Endodermal cell (in vitro differentiated cells): ENCODE results near the gene NEO1. TPM values are rescaled to one million over a fixed set of nuclear protein-coding genes. Genes with fewer than 3 reads are reported as not detected.

Source experiments
- DNase-seq: peaks from one replicate; pipeline ENCODE4 v3.0.0-alpha.2; 2017
- H3K27ac ChIP-seq: 2 replicates; pipeline ENCODE4 v1.5.1; 2013; ENCODE audit warnings: mild to moderate bottlenecking, low read depth, low read length, moderate library complexity
- H3K27me3 ChIP-seq: 2 replicates; pipeline ENCODE4 v1.6.1; 2013; ENCODE audit warnings: mild to moderate bottlenecking, low read length, moderate library complexity; ENCODE audit not compliant: insufficient read depth, control insufficient read depth, poor library complexity, severe bottlenecking
- H3K36me3 ChIP-seq: 2 replicates; pipeline ENCODE4 v1.7.0; 2013; ENCODE audit warnings: mild to moderate bottlenecking, low read length, moderate library complexity; ENCODE audit not compliant: control insufficient read depth, insufficient read depth
- H3K4me1 ChIP-seq: one replicate; pipeline ENCODE4 v1.7.0; 2013; ENCODE audit warnings: low read length; ENCODE audit not compliant: control insufficient read depth, insufficient read depth
- H3K4me3 ChIP-seq: 2 replicates; pipeline ENCODE4 v1.5.1; 2013; ENCODE audit warnings: mild to moderate bottlenecking, low read length, moderate library complexity
- H3K9ac ChIP-seq: 2 replicates; pipeline ENCODE4 v1.6.1; 2013; ENCODE audit warnings: mild to moderate bottlenecking, low read length, moderate library complexity; ENCODE audit not compliant: poor library complexity, severe bottlenecking; ENCODE audit errors: extremely low read depth
- H3K9me3 ChIP-seq: 2 replicates; pipeline ENCODE4 v1.6.1; 2013; ENCODE audit warnings: mild to moderate bottlenecking, low read length, moderate library complexity; ENCODE audit not compliant: control insufficient read depth
- H3K27ac Mint-ChIP-seq: 2 replicates; pipeline ENCODE4 v1.8.0; 2020; ENCODE audit warnings: mixed read lengths
- H3K27me3 Mint-ChIP-seq: 2 replicates; pipeline ENCODE4 v1.8.0; 2021; ENCODE audit warnings: mild to moderate bottlenecking, mixed read lengths; ENCODE audit not compliant: insufficient read depth
- H3K36me3 Mint-ChIP-seq: 2 replicates; pipeline ENCODE4 v1.8.0; 2020; ENCODE audit warnings: low read depth, mixed read lengths
- H3K4me1 Mint-ChIP-seq: 2 replicates; pipeline ENCODE4 v1.8.0; 2020; ENCODE audit warnings: mixed read lengths
- H3K4me3 Mint-ChIP-seq: 2 replicates; pipeline ENCODE4 v1.8.0; 2020; ENCODE audit warnings: mild to moderate bottlenecking, moderate library complexity, mixed read lengths
- H3K9me3 Mint-ChIP-seq: 2 replicates; pipeline ENCODE4 v1.8.0; 2020; ENCODE audit warnings: mild to moderate bottlenecking, mixed read lengths
- WGBS, 2 experiments: methylation state at CpG; one replicate each; pipeline versions ENCODE4 v1.1.5 to v1.1.7; 2013; ENCODE audit warnings: missing lambda C conversion rate in 2 of 2, mixed read lengths in 1 of 2; ENCODE audit not compliant: insufficient coverage in 1 of 2, insufficient read length in 1 of 2; 5-methylcytosine and 5-hydroxymethylcytosine counted together
- total RNA-seq, 2 donors: library from RNA; stranded (reverse); fragmentation: NEBNext Ultra II Directional in 1 of 2; extraction: Animal tissue kit (Norgen Biotek cat#: 25700) in 1 of 2; gene quantifications; 2 replicates in 1 of 2; 3 replicates in 1 of 2; pipeline ENCODE4 v1.2.1, GENCODE V29; 2021
- TF ChIP-seq, protein P1 (sequence below): fragments of 200-600 bp; sonication (generic); conservative IDR thresholded peaks from 2 replicates; pipeline ENCODE4 v1.5.0; 2021; ENCODE audit warnings: antibody characterized with exemption, mild to moderate bottlenecking

NEO1 gene
- total RNA-seq, 2 donors from 2014 or later: 132 TPM

DNA sequence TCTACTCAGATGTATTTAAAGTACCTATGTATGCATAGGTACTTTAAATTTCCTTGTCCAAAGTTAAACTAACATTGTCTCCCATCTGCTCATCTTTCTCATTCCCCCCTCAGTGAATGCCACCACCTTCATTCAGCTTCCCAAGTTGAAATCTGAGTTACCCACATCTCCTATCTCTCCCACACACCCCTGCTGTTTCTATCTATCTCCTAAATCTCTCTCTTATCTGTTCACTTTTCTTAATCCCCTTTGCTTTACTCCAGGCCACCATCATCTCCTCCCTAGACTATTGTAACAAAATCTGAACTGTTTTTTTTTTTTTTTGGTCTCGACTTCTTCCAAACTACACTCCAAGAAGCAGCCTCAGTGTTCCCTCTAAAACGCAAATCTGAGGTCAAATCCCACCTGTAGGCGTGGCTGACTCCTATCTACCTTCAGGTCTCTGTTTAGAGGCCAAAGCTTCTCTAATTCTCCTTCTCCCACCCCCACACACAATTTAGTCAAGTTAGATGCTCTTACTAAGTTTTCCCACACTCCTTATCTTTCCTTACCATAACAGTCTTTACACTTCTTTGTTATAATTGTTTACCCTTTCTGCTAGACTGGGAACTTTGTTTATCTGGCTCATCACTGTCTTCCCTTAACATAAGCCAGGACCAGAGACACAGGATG is 3.5 kb upstream of the NEO1 start:
- peak overlapping the region; percentile 53 for H3K27ac Mint-ChIP-seq

GRCh38 chr15:73049564-73050215 is 2.6 kb upstream of the NEO1 start:
- Histone ChIP-seq H3K9me3 (peaks cover 4% of the 10 kb centered on the region), H3K27me3 (no peaks in the 10 kb centered on the region), H3K9ac (peak overlapping the region; percentile 28), H3K36me3 (no peaks in the 10 kb centered on the region), H3K27ac (peak overlapping the region; percentile 31), H3K4me1 (peaks cover 19% of the 10 kb centered on the region), H3K4me3 (peak overlapping the region; percentile 80)
- TF ChIP-seq, protein P1, sequence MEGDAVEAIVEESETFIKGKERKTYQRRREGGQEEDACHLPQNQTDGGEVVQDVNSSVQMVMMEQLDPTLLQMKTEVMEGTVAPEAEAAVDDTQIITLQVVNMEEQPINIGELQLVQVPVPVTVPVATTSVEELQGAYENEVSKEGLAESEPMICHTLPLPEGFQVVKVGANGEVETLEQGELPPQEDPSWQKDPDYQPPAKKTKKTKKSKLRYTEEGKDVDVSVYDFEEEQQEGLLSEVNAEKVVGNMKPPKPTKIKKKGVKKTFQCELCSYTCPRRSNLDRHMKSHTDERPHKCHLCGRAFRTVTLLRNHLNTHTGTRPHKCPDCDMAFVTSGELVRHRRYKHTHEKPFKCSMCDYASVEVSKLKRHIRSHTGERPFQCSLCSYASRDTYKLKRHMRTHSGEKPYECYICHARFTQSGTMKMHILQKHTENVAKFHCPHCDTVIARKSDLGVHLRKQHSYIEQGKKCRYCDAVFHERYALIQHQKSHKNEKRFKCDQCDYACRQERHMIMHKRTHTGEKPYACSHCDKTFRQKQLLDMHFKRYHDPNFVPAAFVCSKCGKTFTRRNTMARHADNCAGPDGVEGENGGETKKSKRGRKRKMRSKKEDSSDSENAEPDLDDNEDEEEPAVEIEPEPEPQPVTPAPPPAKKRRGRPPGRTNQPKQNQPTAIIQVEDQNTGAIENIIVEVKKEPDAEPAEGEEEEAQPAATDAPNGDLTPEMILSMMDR: no peak
- Mint-ChIP-seq H3K9me3 (peaks cover 11% of the 10 kb centered on the region), H3K36me3 (no peaks in the 10 kb centered on the region), H3K4me1 (peaks cover 27% of the 10 kb centered on the region), H3K27ac (peak overlapping the region; percentile 53), H3K4me3 (peak overlapping the region; percentile 25), H3K27me3 (no peaks in the 10 kb centered on the region)
- DNase-seq: no peak
- 60 to 75% methylated on average over 2 to 3 of the region's 4 CpGs for WGBS, 2 experiments

More for the DNA sequence above, 3.5 kb upstream of the NEO1 start:
- H3K4me3 ChIP-seq: no peak overlapping the region
- H3K27me3 ChIP-seq: no peaks in the 10 kb centered on the region
- H3K27ac ChIP-seq: no peak overlapping the region
- H3K9ac ChIP-seq: peak overlapping the region; percentile 28
- peak overlapping the region; percentile 3 for H3K4me3 Mint-ChIP-seq
- peaks cover 11% of the 10 kb centered on the region for H3K9me3 Mint-ChIP-seq
- 9 to 36% methylated on average over 2 to 3 of the region's 3 CpGs for WGBS, 2 experiments
- TF ChIP-seq, protein P1: no peak
- no peaks in the 10 kb centered on the region for H3K27me3 Mint-ChIP-seq
- no peaks in the 10 kb centered on the region for H3K36me3 Mint-ChIP-seq
- H3K4me1 ChIP-seq: peaks cover 19% of the 10 kb centered on the region
- H3K4me1 Mint-ChIP-seq: peaks cover 27% of the 10 kb centered on the region
- peak; percentile 65 for DNase-seq
- peaks cover 4% of the 10 kb centered on the region for H3K9me3 ChIP-seq
- no peaks in the 10 kb centered on the region for H3K36me3 ChIP-seq

DNA sequence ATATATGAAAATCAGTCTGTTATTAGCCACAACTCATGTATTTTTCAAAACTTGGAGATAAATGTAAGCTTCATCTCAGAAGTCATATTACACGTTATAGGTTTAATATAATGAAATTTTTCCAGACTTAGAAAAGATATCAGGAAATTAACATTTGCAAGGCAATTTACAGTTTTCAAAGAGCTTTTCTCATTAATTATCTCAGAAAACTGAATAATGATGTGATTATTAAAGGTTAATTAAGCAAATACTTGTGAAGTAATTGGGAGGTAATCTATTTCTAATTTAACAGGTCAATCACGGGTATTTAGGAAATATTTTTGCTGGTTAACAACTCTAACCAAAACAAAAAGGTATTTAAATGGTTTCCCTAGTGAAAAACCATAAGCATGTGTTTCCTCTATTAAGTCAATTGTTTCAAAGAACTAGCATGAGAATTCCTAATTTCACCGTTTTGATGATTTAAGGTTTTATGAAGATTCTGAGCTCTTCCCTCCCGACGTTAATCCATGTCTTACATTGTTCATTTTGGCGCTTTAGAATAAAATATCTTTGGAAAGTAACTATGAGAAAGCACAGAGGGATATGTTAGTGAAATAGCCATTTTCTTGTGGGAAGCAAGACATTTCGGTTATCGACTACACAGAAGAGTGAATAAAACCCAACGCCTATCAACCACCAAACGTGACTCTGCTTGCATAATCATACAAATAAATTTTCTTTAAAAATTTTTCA is 1.5 kb upstream of the NEO1 start:
- Mint-ChIP-seq H3K9me3 (peaks cover 11% of the 10 kb centered on the region), H3K4me1 (peaks cover 27% of the 10 kb centered on the region), H3K27ac (peak overlapping the region; percentile 73), H3K4me3 (peak overlapping the region; percentile 25), H3K27me3 (no peaks in the 10 kb centered on the region), H3K36me3 (no peaks in the 10 kb centered on the region)
- DNase-seq: no peak
- no peaks in the 10 kb centered on the region for H3K27me3 ChIP-seq
- peaks cover 4% of the 10 kb centered on the region for H3K9me3 ChIP-seq
- no peaks in the 10 kb centered on the region for H3K36me3 ChIP-seq
- H3K4me3 ChIP-seq: peak overlapping the region; percentile 80
- no peak overlapping the region for H3K27ac ChIP-seq
- H3K9ac ChIP-seq: peak overlapping the region; percentile 68
- TF ChIP-seq, protein P1: no peak
- peaks cover 16% of the 10 kb centered on the region for H3K4me1 ChIP-seq
- 55 to 57% methylated on average over 5 to 10 of the region's 10 CpGs for WGBS, 2 experiments
